Nephron progenitor cell (in vitro differentiated cells): ENCODE measurements around the gene CHAMP1.
A peak's percentile ranks its signal among the peaks of the same experiment; 100 is the strongest.

Source experiments
- DNase-seq: peaks from one replicate; pipeline ENCODE4 v3.0.0; 2021
- H3K27ac Mint-ChIP-seq: 2 replicates; pipeline ENCODE4 v1.8.0; 2021; ENCODE audit warnings: mild to moderate bottlenecking, moderate library complexity, mixed read lengths
- H3K27me3 Mint-ChIP-seq: 2 replicates; pipeline ENCODE4 v1.8.0; 2021; ENCODE audit warnings: mild to moderate bottlenecking, low read depth, mixed read lengths; ENCODE audit not compliant: poor library complexity
- H3K36me3 Mint-ChIP-seq: 2 replicates; pipeline ENCODE4 v1.8.0; 2021; ENCODE audit warnings: low read depth, mixed read lengths
- H3K4me1 Mint-ChIP-seq: 2 replicates; pipeline ENCODE4 v1.8.0; 2021; ENCODE audit warnings: mixed read lengths
- H3K4me3 Mint-ChIP-seq: 2 replicates; pipeline ENCODE4 v1.8.0; 2021; ENCODE audit warnings: mild to moderate bottlenecking, moderate library complexity, mixed read lengths
- H3K9me3 Mint-ChIP-seq: 2 replicates; pipeline ENCODE4 v1.8.0; 2021; ENCODE audit warnings: mild to moderate bottlenecking, moderate library complexity, mixed read lengths
- TF ChIP-seq, protein P1 (sequence below): fragments of 200-600 bp; sonication (generic); IDR thresholded peaks from 2 replicates; pipeline ENCODE4 v1.5.0; 2021; ENCODE audit warnings: antibody characterized with exemption

Gene CHAMP1

GRCh38 chr13:114281351-114282040 lies 32.8 kb upstream of the CHAMP1 start, which contains the start of gene UPF3A:
Gene UPF3A (plus strand): TSS chr13:114281601. CDS start chr13:114281640, 39 bp downstream.
- TF ChIP-seq, protein P1, sequence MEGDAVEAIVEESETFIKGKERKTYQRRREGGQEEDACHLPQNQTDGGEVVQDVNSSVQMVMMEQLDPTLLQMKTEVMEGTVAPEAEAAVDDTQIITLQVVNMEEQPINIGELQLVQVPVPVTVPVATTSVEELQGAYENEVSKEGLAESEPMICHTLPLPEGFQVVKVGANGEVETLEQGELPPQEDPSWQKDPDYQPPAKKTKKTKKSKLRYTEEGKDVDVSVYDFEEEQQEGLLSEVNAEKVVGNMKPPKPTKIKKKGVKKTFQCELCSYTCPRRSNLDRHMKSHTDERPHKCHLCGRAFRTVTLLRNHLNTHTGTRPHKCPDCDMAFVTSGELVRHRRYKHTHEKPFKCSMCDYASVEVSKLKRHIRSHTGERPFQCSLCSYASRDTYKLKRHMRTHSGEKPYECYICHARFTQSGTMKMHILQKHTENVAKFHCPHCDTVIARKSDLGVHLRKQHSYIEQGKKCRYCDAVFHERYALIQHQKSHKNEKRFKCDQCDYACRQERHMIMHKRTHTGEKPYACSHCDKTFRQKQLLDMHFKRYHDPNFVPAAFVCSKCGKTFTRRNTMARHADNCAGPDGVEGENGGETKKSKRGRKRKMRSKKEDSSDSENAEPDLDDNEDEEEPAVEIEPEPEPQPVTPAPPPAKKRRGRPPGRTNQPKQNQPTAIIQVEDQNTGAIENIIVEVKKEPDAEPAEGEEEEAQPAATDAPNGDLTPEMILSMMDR = no peak
- Mint-ChIP-seq H3K36me3 (peaks cover 29% of the 10 kb centered on the region), H3K9me3 (no peaks in the 10 kb centered on the region), H3K27ac (peak within 1 kb of the TSS; percentile 99), H3K4me1 (peaks cover 43% of the 10 kb centered on the region), H3K4me3 (peak within 1 kb of the TSS; percentile 94), H3K27me3 (no peaks in the 10 kb centered on the region)
- DNase-seq = peak; percentile 92

GRCh38 chr13:114282041-114282670 lies 32.1 kb upstream of the CHAMP1 start:
- Mint-ChIP-seq H3K27ac (peak overlapping the region; percentile 94), H3K4me3 (peak overlapping the region; percentile 94), H3K36me3 (peaks cover 35% of the 10 kb centered on the region), H3K27me3 (no peaks in the 10 kb centered on the region), H3K4me1 (peaks cover 43% of the 10 kb centered on the region), H3K9me3 (no peaks in the 10 kb centered on the region)
- peak; percentile 57 for DNase-seq
- TF ChIP-seq, protein P1 = no peak

DNA sequence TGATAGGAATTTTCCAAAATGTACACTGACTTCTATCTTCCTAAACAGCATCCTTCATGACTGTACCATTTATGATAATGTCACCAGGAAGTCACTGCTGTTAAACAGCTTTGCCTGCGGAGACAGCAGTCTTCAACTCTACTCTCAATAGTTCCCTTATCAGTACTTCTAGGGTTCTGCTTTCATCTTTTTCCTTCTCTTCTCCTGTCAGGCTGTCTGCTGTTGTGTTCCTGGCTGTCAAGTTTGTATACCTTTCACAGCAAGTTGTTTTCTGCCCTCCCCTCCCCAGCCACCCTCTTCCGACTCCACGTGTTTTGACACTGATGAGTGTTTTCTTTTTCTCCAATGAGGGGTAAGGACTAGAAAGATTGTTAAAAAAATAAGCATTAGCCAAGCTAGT lies 30.7 kb upstream of the CHAMP1 start:
- no peak for DNase-seq
- TF ChIP-seq, protein P1 = no peak
- H3K36me3 Mint-ChIP-seq = peaks cover 49% of the 10 kb centered on the region
- no peaks in the 10 kb centered on the region for H3K9me3 Mint-ChIP-seq
- H3K4me1 Mint-ChIP-seq = peaks cover 43% of the 10 kb centered on the region
- peak overlapping the region; percentile 3 for H3K27ac Mint-ChIP-seq
- H3K4me3 Mint-ChIP-seq = peak overlapping the region; percentile 71
- no peaks in the 10 kb centered on the region for H3K27me3 Mint-ChIP-seq

DNA sequence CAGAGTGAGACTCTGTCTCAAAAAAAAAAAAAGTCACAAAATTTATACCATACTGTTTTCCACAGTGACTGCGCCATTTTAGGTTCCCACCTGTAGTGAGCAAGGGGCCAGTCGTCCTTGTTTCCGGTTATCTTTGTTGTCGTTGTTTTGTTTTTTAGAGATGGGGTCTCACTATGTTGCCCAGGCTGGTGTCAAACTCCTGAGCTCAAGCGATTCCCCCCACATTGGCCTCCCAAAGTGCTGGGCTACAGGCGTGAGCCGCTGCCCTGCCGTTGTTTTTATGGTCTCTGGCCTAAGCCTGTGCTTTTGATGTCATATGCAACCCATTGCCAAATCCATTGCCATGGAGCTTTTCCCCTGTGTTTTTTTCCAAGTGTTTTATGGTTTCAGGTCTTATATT lies 29.6 kb upstream of the CHAMP1 start:
- H3K4me3 Mint-ChIP-seq = no peak overlapping the region
- no peak overlapping the region for H3K27ac Mint-ChIP-seq
- no peak for DNase-seq
- peaks cover 57% of the 10 kb centered on the region for H3K36me3 Mint-ChIP-seq
- peaks cover 35% of the 10 kb centered on the region for H3K4me1 Mint-ChIP-seq
- TF ChIP-seq, protein P1 = no peak
- no peaks in the 10 kb centered on the region for H3K9me3 Mint-ChIP-seq
- no peaks in the 10 kb centered on the region for H3K27me3 Mint-ChIP-seq

- Mint-ChIP-seq H3K36me3 (peaks cover 61% of the 10 kb centered on the region), H3K4me3 (no peak overlapping the region)
- TF ChIP-seq, protein P1 = no peak
Measured at GRCh38 chr13:114285166-114285808, 29.0 kb upstream of the CHAMP1 start.

More at GRCh38 chr13:114285166-114285808, 29.0 kb upstream of the CHAMP1 start:
- Mint-ChIP-seq H3K27me3 (no peaks in the 10 kb centered on the region), H3K4me1 (peaks cover 29% of the 10 kb centered on the region), H3K9me3 (no peaks in the 10 kb centered on the region), H3K27ac (no peak overlapping the region)
- no peak for DNase-seq
